Stomach (tissue), 9 donors: Measurements from ENCODE around the gene NT5C1A. TPM values are rescaled to one million over a fixed set of nuclear protein-coding genes. Genes with fewer than 3 reads are reported as not detected.

Experiments
- DNase-seq, 2 donors: peaks; one replicate each; pipeline versions ENCODE4 v3.0.0 to v3.0.0-alpha.2; 2013 to 2019
- H3K27ac ChIP-seq, 5 donors: fragments of 200-600 bp in 4 of 5; sonication (generic) in 4 of 5; one replicate each; pipeline ENCODE4 v1.5.1; 2013 to 2019; ENCODE audit warnings: mild to moderate bottlenecking in 1 of 5, moderate library complexity in 1 of 5
- H3K27me3 ChIP-seq, 3 donors: fragments of 200-600 bp; sonication (generic); one replicate each; pipeline ENCODE4 v1.5.1; 2017 to 2019; ENCODE audit warnings: mixed run types in 1 of 3
- H3K36me3 ChIP-seq, 4 donors: fragments of 200-600 bp; sonication (generic); 1 replicate in 3 of 4; 2 replicates in 1 of 4; pipeline ENCODE4 v1.5.1; 2016 to 2019
- H3K4me1 ChIP-seq, 4 donors: fragments of 200-600 bp; sonication (generic); one replicate each; pipeline ENCODE4 v1.5.1; 2016 to 2019
- H3K4me3 ChIP-seq, 4 donors: fragments of 200-600 bp; sonication (generic) in 3 of 4; one replicate each; pipeline ENCODE4 v1.5.1; 2016 to 2019; ENCODE audit warnings: mild to moderate bottlenecking in 1 of 4
- H3K9me3 ChIP-seq, 4 donors: fragments of 200-600 bp; sonication (generic); one replicate each; pipeline ENCODE4 v1.5.1; 2016 to 2019
- EP300 ChIP-seq: sonication (generic); formaldehyde crosslinking; IDR thresholded peaks from one replicate; pipeline ENCODE4 v1.6.1; 2017; ENCODE audit warnings: antibody characterized with exemption
- POLR2A ChIP-seq, 4 donors: fragments of 450-650 bp; IDR thresholded peaks; one replicate each; pipeline ENCODE4 v1.6.1; 2016; ENCODE audit warnings: antibody characterized with exemption in 4 of 4, control low read depth in 2 of 4, mild to moderate bottlenecking in 1 of 4, moderate library complexity in 1 of 4
- POLR2AphosphoS5 ChIP-seq, 3 donors: sonication (generic); formaldehyde crosslinking; IDR thresholded peaks; one replicate each; pipeline ENCODE4 v1.6.1; 2016; ENCODE audit warnings: antibody characterized with exemption in 3 of 3
- WGBS, 5 donors: extraction: QIAGEN DNeasy Blood & Tissue Kit in 3 of 5; methylation state at CpG; one replicate each; pipeline versions ENCODE4 v1.1.5 to v1.1.7; 2013 to 2018; 5-methylcytosine and 5-hydroxymethylcytosine counted together
- intact Hi-C: fragments of 100-400 bp; cut with DNase I; formaldehyde crosslinking; loops from one replicate; pipeline ENCODE4 v1.15.1; 2023; ENCODE audit warnings: low total_unique reads
- polyA plus RNA-seq, 3 donors: library from polyadenylated mRNA; stranded (reverse); fragments of 200-250 nt; gene quantifications; one replicate each; pipeline ENCODE4 v1.2.3, GENCODE V29; 2013
- total RNA-seq, 5 donors: library from RNA; depleted of rRNA; stranded (reverse); fragments of >200 nt; gene quantifications; one replicate each; pipeline versions ENCODE4 v1.1.0 to v1.2.3, GENCODE V29; 2014 to 2016
- TF ChIP-seq, protein P1 (sequence below), 7 experiments: fragments of 450-650 bp in 4 of 7; fragments of 200-600 bp in 3 of 7; sonication (generic) in 3 of 7; IDR thresholded peaks; one replicate each; pipeline ENCODE4 v1.5.1; 2016 to 2019; ENCODE audit warnings: antibody characterized with exemption in 7 of 7, control low read depth in 2 of 7, mild to moderate bottlenecking in 1 of 7
- donor health status: healthy with polysubstance abuse.
- donor health status: Bipolar disorder and iron deficiency.
- donor health status: healthy.

NT5C1A gene
- total and polyA plus RNA-seq, 8 donors, result 0.76 to 0.92 TPM; not detected in 6

DNA sequence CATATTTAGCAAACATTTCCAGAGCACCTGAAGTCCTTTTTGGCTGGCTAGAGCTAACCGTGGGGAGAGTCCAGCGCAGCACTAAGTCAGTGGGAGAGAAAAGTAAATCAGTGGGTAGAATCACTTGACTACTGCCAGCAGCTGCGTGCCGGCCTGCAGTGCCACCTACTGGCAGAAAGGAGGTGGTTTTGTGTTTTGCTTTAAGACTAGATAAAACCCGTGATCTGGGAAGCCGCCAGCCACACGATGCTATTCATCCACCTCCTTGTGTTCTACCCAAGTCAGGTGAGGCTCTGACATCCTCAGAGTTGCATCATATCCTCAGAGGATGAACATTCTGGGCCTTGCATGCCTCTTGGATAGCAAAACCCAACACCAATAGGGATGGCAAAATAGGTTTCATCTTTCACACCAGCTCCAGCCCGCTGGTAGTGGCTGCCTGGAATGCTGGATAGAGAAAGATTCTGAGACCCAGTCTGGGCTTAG lies 18.3 kb downstream of the NT5C1A start:
- Histone ChIP-seq H3K27me3 (peaks cover 0 to 15% (median 0%) of the 10 kb centered on the region in 3 donors), H3K4me1 (peaks cover 0 to 16% (median 7%) of the 10 kb centered on the region in 4 donors), H3K4me3 (no peak overlapping the region), H3K27ac (no peak overlapping the region), H3K36me3 (no peaks in the 10 kb centered on the region), H3K9me3 (no peaks in the 10 kb centered on the region)
- intact Hi-C loops, result loop anchor here (5.0 kb wide), 1 partner anchor 46 kb away; no protein-coding TSS in a partner anchor
- peak; percentile 79 to 93 for DNase-seq
- 4 to 10% (median 5%) methylated on average over 8 of the region's 8 CpGs for WGBS, 5 donors
- TF ChIP-seq POLR2AphosphoS5 (IDR thresholded peaks at IDR 0.05), result peak in 1 of 3 donors; percentile 27
- TF ChIP-seq POLR2A (IDR thresholded peaks at IDR 0.05), result no peak
- TF ChIP-seq, protein P1, sequence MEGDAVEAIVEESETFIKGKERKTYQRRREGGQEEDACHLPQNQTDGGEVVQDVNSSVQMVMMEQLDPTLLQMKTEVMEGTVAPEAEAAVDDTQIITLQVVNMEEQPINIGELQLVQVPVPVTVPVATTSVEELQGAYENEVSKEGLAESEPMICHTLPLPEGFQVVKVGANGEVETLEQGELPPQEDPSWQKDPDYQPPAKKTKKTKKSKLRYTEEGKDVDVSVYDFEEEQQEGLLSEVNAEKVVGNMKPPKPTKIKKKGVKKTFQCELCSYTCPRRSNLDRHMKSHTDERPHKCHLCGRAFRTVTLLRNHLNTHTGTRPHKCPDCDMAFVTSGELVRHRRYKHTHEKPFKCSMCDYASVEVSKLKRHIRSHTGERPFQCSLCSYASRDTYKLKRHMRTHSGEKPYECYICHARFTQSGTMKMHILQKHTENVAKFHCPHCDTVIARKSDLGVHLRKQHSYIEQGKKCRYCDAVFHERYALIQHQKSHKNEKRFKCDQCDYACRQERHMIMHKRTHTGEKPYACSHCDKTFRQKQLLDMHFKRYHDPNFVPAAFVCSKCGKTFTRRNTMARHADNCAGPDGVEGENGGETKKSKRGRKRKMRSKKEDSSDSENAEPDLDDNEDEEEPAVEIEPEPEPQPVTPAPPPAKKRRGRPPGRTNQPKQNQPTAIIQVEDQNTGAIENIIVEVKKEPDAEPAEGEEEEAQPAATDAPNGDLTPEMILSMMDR (IDR thresholded peaks at IDR 0.05), result peak in 6 of 7 experiments; percentile 17 to 92 (median 86)

DNA sequence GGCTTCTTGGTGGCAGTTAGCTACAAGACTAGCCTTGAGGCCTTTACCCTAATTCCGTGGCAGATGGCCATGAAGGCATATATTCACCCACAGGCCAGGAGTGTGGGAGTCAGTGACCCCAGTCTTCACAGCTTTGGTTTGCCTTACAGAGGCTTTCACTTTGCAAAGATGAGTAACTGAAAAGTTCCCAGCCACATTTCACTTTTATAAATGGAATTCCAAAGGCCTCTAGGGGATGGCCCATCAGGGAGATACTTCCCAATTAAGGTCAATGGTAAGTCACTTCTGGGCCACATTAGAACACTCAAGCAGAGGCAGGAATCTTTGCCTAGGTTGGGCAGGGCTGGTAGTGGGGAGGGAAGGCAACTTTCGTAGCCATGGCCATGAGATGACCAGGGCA lies 19.4 kb downstream of the NT5C1A start:
- no peak for DNase-seq
- H3K27me3 ChIP-seq, result peaks cover 0 to 11% (median 0%) of the 10 kb centered on the region in 3 donors
- no peaks in the 10 kb centered on the region for H3K9me3 ChIP-seq
- no peak overlapping the region for H3K27ac ChIP-seq
- no peak overlapping the region for H3K4me3 ChIP-seq
- peaks cover 0 to 11% (median 4%) of the 10 kb centered on the region in 4 donors for H3K4me1 ChIP-seq
- WGBS, 5 donors, result 86 to 95% (median 92%) methylated on average over 2 of the region's 2 CpGs
- intact Hi-C loops, result loop anchor here (5.0 kb wide), 1 partner anchor 45 kb away; no protein-coding TSS in a partner anchor
- TF ChIP-seq POLR2A (IDR thresholded peaks at IDR 0.05) (no peak), EP300 (no peak), POLR2AphosphoS5 (IDR thresholded peaks at IDR 0.05) (no peak)
- TF ChIP-seq, protein P1 (IDR thresholded peaks at IDR 0.05), result no peak
- H3K36me3 ChIP-seq, result no peaks in the 10 kb centered on the region

DNA sequence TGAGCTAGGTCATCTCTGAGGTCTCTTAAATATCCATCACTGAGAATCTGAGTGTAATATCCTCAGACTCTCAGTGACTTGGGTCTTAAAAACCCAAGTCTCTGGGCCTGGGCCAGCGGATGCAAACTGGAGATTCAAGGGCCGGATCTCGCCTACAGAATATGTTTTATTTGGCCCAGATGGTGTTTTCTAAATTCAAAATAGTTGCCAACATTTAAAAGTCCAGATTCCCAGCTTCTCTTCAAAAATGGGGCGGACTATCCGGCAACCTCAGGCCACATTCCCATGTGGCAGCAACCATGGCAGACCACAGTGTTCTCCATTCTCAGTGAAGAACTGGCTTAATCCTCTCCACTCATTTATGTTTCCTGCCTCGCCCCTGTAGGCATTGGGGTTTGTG lies 19.8 kb downstream of the NT5C1A start:
- Histone ChIP-seq H3K27me3 (peaks cover 0 to 14% (median 0%) of the 10 kb centered on the region in 3 donors), H3K4me3 (no peak overlapping the region), H3K9me3 (no peaks in the 10 kb centered on the region), H3K4me1 (peaks cover 0 to 11% (median 4%) of the 10 kb centered on the region in 4 donors), H3K36me3 (no peaks in the 10 kb centered on the region), H3K27ac (no peak overlapping the region)
- no peak for DNase-seq
- TF ChIP-seq EP300, result no peak
- TF ChIP-seq, protein P1 (IDR thresholded peaks at IDR 0.05), result no peak
- no peak for TF ChIP-seq POLR2A (IDR thresholded peaks at IDR 0.05)
- no peak for TF ChIP-seq POLR2AphosphoS5 (IDR thresholded peaks at IDR 0.05)
- intact Hi-C loops, result loop anchor here (5.0 kb wide), 1 partner anchor 45 kb away; no protein-coding TSS in a partner anchor
- 84 to 89% (median 88%) methylated on average over 6 of the region's 6 CpGs for WGBS, 5 donors

DNA sequence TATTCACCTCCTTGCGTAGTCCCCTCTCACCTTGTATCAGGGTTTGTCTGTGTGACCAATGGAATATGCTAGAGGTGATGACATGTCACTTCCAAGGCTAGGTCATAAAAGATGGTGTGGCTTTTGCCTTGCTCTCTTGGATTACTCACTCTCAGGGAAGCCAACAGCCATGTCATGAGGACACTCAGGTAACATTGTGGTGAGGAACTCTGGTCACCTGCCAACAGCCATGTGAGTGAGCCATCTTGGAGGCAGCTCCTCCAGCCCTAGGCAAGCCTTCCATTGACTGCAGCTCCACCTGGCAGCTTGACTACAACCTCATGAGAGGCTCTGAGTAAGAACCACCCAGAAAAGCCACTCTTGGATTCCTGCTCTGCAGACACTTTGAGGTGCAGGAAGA lies 21.5 kb downstream of the NT5C1A start:
- intact Hi-C loops, result loop anchor here (5.0 kb wide), 1 partner anchor 43 kb away; no protein-coding TSS in a partner anchor
- TF ChIP-seq EP300, result no peak
- TF ChIP-seq POLR2AphosphoS5 (IDR thresholded peaks at IDR 0.05), result no peak
- TF ChIP-seq, protein P1 (IDR thresholded peaks at IDR 0.05), result no peak
- no peak for TF ChIP-seq POLR2A (IDR thresholded peaks at IDR 0.05)
- Histone ChIP-seq H3K4me1 (peaks cover 0 to 20% (median 12%) of the 10 kb centered on the region in 4 donors), H3K27me3 (peaks cover 0 to 19% (median 0%) of the 10 kb centered on the region in 3 donors), H3K36me3 (no peaks in the 10 kb centered on the region), H3K4me3 (no peak overlapping the region), H3K27ac (no peak overlapping the region), H3K9me3 (no peaks in the 10 kb centered on the region)
- no peak for DNase-seq
- 96 to 100% (median 100%) methylated on average over 1 of the region's 1 CpG for WGBS, 5 donors
